Activated T-cell treated with anti-CD3 and anti-CD28 coated beads for 1 hour (primary cell): ENCODE data around the gene TRIM72.
A peak's percentile ranks its signal among the peaks of the same experiment; 100 is the strongest.
"Not testable (repeated sequence)": the region's sequence is repeated elsewhere in the genome, so short reads cannot be mapped to it uniquely, and the experiment has no call there.

Experiments
- DNase-seq: peaks from one replicate; pipeline ENCODE4 v3.0.0-alpha.2; 2020; ENCODE audit warnings: low read depth

The TRIM72 gene

GRCh38 chr16:31258366-31258765 lies 44.4 kb downstream of the TRIM72 start:
- DNase-seq: no peak

GRCh38 chr16:31260136-31260931 lies 46.4 kb downstream of the TRIM72 start:
- no peak for DNase-seq

- no peak for DNase-seq
Measured at GRCh38 chr16:31262084-31262483, 48.2 kb downstream of the TRIM72 start.

- peak; percentile 33 for DNase-seq
Measured at GRCh38 chr16:31265329-31266245, 51.7 kb downstream of the TRIM72 start.

- DNase-seq: no peak
Measured at GRCh38 chr16:31267332-31268032, 53.6 kb downstream of the TRIM72 start.

GRCh38 chr16:31268033-31268365 lies 54.1 kb downstream of the TRIM72 start:
- no peak for DNase-seq

- DNase-seq: no peak
Measured at GRCh38 chr16:31268891-31269290, 55.0 kb downstream of the TRIM72 start.

- no peak for DNase-seq
Measured at GRCh38 chr16:31269541-31269940, 55.6 kb downstream of the TRIM72 start.

- not testable (repeated sequence) for DNase-seq
Measured at GRCh38 chr16:31269973-31270372, 56.1 kb downstream of the TRIM72 start.

GRCh38 chr16:31270795-31271194 lies 56.9 kb downstream of the TRIM72 start:
- no peak for DNase-seq

- no peak for DNase-seq
Measured at GRCh38 chr16:31271621-31272190, 57.8 kb downstream of the TRIM72 start.

- no peak for DNase-seq
Measured at GRCh38 chr16:31273187-31273586, 59.3 kb downstream of the TRIM72 start.

GRCh38 chr16:31273676-31274075 lies 59.8 kb downstream of the TRIM72 start:
- DNase-seq: no peak

GRCh38 chr16:31274831-31275816 lies 61.2 kb downstream of the TRIM72 start:
- no peak for DNase-seq

GRCh38 chr16:31276600-31276999 lies 62.7 kb downstream of the TRIM72 start:
- DNase-seq: no peak

GRCh38 chr16:31277659-31278260 lies 63.8 kb downstream of the TRIM72 start:
- DNase-seq: no peak

- not testable (repeated sequence) for DNase-seq
Measured at GRCh38 chr16:31278853-31279252, 64.9 kb downstream of the TRIM72 start.
